ENCODE data around the gene CARD9.

CARD9 gene

GRCh38 chr9:136370687-136371532, 2.6 kb downstream of the CARD9 start:
- no peak overlapping the region for H2BK120ac ChIP-seq (ENCODE audit: low read depth, low read length)
- no peak overlapping the region for H2AFZ ChIP-seq (ENCODE audit: low read depth, low read length)
- H3K4me1 ChIP-seq (ENCODE audit: control insufficient read depth, insufficient read depth, low read depth, low read length) = peaks cover 38% of the 10 kb centered on the region
- no peak overlapping the region for H3K14ac ChIP-seq (ENCODE audit: low read length in 2 of 2)
- H3K18ac ChIP-seq (ENCODE audit: low read depth in 1 of 2, low read length in 2 of 2) = no peak overlapping the region
- H3K4me2 ChIP-seq (ENCODE audit: low read length, poor library complexity, severe bottlenecking) = no peak overlapping the region
- no peaks in the 10 kb centered on the region for H3K79me1 ChIP-seq (replicated peaks; ENCODE audit: low read length, poor library complexity, severe bottlenecking)
- H3K9ac ChIP-seq (ENCODE audit: low read length) = no peak overlapping the region
- no peak for DNase-seq
- H3K9me3 ChIP-seq (ENCODE audit: control insufficient read depth, low read length) = no peaks in the 10 kb centered on the region
- no peaks in the 10 kb centered on the region for H3K27me3 ChIP-seq (ENCODE audit: control insufficient read depth in 1 of 2, insufficient read depth in 1 of 2, low read length in 2 of 2)
- no peak overlapping the region for H3K23ac ChIP-seq (ENCODE audit: low read length in 2 of 2)
- H3K4me3 ChIP-seq (ENCODE audit: insufficient read depth in 1 of 2, low read depth in 1 of 2, low read length in 2 of 2) = no peak overlapping the region
- H2BK12ac ChIP-seq (ENCODE audit: low read length in 2 of 2) = no peak overlapping the region
- no peak overlapping the region for H4K8ac ChIP-seq (ENCODE audit: low read length)
- no peak overlapping the region for H3K27ac ChIP-seq (ENCODE audit: low read length, poor library complexity, severe bottlenecking)
- H4K91ac ChIP-seq (ENCODE audit: low read length) = peak overlapping the region; percentile 34
- no peak overlapping the region for H2BK15ac ChIP-seq (ENCODE audit: low read depth, poor library complexity, severe bottlenecking)
- no peak overlapping the region for H2AK5ac ChIP-seq (ENCODE audit: low read length, severe bottlenecking)
- no peak overlapping the region for H2BK5ac ChIP-seq (ENCODE audit: low read depth, low read length, poor library complexity, severe bottlenecking)
- 96% methylated on average over 54 of the region's 54 CpGs for whole genome bisulfite sequencing
- H3K4ac ChIP-seq (ENCODE audit: low read depth in 1 of 2, low read length in 2 of 2) = no peak overlapping the region
- peaks cover 12 to 38% of the 10 kb centered on the region in 2 experiments for H3K36me3 ChIP-seq (ENCODE audit: control insufficient read depth in 1 of 2, insufficient read depth in 2 of 2, low read depth in 1 of 2, low read length in 2 of 2)

- H3K14ac ChIP-seq (ENCODE audit: low read length in 2 of 2) = no peak overlapping the region
- no peak overlapping the region for H2BK15ac ChIP-seq (ENCODE audit: low read depth, poor library complexity, severe bottlenecking)
- no peak overlapping the region for H4K91ac ChIP-seq (ENCODE audit: low read length)
Measured at GRCh38 chr9:136370037-136370436, 3.4 kb downstream of the CARD9 start.

DNA sequence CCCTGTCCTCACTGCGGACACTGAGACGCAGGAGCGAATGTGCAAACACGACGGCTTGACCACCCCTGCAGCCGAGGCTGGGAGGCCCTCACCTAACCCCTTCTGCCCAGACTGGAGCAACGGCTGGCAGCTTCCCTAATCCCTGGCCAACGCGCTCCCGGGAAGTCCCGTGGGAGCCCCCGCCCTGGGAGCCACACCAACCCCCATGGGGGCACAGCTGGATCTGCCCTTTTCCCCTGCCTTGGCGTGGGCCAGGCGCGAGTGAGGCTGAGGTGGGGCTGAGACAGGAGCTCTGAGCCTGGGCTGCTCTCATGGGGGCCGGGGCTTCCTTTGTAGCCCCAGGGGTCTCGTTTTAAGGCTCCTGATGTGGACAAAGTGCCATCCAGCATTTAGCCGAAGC, 5.3 kb downstream of the CARD9 start:
- no peak overlapping the region for H3K18ac ChIP-seq (ENCODE audit: low read depth in 1 of 2, low read length in 2 of 2)
- H3K9ac ChIP-seq (ENCODE audit: low read length) = no peak overlapping the region
- H3K27ac ChIP-seq (ENCODE audit: low read length, poor library complexity, severe bottlenecking) = no peak overlapping the region
- no peak overlapping the region for H4K91ac ChIP-seq (ENCODE audit: low read length)
- H3K27me3 ChIP-seq (ENCODE audit: control insufficient read depth in 1 of 2, insufficient read depth in 1 of 2, low read length in 2 of 2) = no peaks in the 10 kb centered on the region
- no peak overlapping the region for H2BK12ac ChIP-seq (ENCODE audit: low read length in 2 of 2)
- H4K8ac ChIP-seq (ENCODE audit: low read length) = no peak overlapping the region
- H3K4me1 ChIP-seq (ENCODE audit: control insufficient read depth, insufficient read depth, low read depth, low read length) = peaks cover 46% of the 10 kb centered on the region
- no peak overlapping the region for H2AK5ac ChIP-seq (ENCODE audit: low read length, severe bottlenecking)
- peak overlapping the region in 1 of 2 experiments; percentile 18 for H3K14ac ChIP-seq (ENCODE audit: low read length in 2 of 2)
- no peak overlapping the region for H3K4me3 ChIP-seq (ENCODE audit: insufficient read depth in 1 of 2, low read depth in 1 of 2, low read length in 2 of 2)
- peaks cover 0 to 35% of the 10 kb centered on the region in 2 experiments for H3K36me3 ChIP-seq (ENCODE audit: control insufficient read depth in 1 of 2, insufficient read depth in 2 of 2, low read depth in 1 of 2, low read length in 2 of 2)
- no peak overlapping the region for H3K4ac ChIP-seq (ENCODE audit: low read depth in 1 of 2, low read length in 2 of 2)
- H2AFZ ChIP-seq (ENCODE audit: low read depth, low read length) = no peak overlapping the region
- DNase-seq = no peak
- peaks cover 7% of the 10 kb centered on the region for H3K79me1 ChIP-seq (replicated peaks; ENCODE audit: low read length, poor library complexity, severe bottlenecking)
- 90% methylated on average over 18 of the region's 18 CpGs for WGBS
- H3K23ac ChIP-seq (ENCODE audit: low read length in 2 of 2) = no peak overlapping the region
- no peaks in the 10 kb centered on the region for H3K9me3 ChIP-seq (ENCODE audit: control insufficient read depth, low read length)
- H2BK15ac ChIP-seq (ENCODE audit: low read depth, poor library complexity, severe bottlenecking) = no peak overlapping the region
- H2BK120ac ChIP-seq (ENCODE audit: low read depth, low read length) = no peak overlapping the region
- no peak overlapping the region for H2BK5ac ChIP-seq (ENCODE audit: low read depth, low read length, poor library complexity, severe bottlenecking)
- no peak overlapping the region for H3K4me2 ChIP-seq (ENCODE audit: low read length, poor library complexity, severe bottlenecking)

More at GRCh38 chr9:136370037-136370436, 3.4 kb downstream of the CARD9 start:
- Histone ChIP-seq H3K36me3 (ENCODE audit: control insufficient read depth in 1 of 2, insufficient read depth in 2 of 2, low read depth in 1 of 2, low read length in 2 of 2) (peaks cover 3 to 36% of the 10 kb centered on the region in 2 experiments), H3K79me1 (replicated peaks; ENCODE audit: low read length, poor library complexity, severe bottlenecking) (peaks cover 2% of the 10 kb centered on the region), H2BK12ac (ENCODE audit: low read length in 2 of 2) (no peak overlapping the region), H3K18ac (ENCODE audit: low read depth in 1 of 2, low read length in 2 of 2) (no peak overlapping the region), H3K27ac (ENCODE audit: low read length, poor library complexity, severe bottlenecking) (no peak overlapping the region), H3K9ac (ENCODE audit: low read length) (no peak overlapping the region), H3K4me1 (ENCODE audit: control insufficient read depth, insufficient read depth, low read depth, low read length) (peaks cover 43% of the 10 kb centered on the region), H2AFZ (ENCODE audit: low read depth, low read length) (no peak overlapping the region), H3K4me2 (ENCODE audit: low read length, poor library complexity, severe bottlenecking) (no peak overlapping the region), H3K4ac (ENCODE audit: low read depth in 1 of 2, low read length in 2 of 2) (no peak overlapping the region), H3K9me3 (ENCODE audit: control insufficient read depth, low read length) (no peaks in the 10 kb centered on the region), H4K8ac (ENCODE audit: low read length) (no peak overlapping the region), H2BK120ac (ENCODE audit: low read depth, low read length) (no peak overlapping the region), H2AK5ac (ENCODE audit: low read length, severe bottlenecking) (no peak overlapping the region), H3K23ac (ENCODE audit: low read length in 2 of 2) (no peak overlapping the region), H2BK5ac (ENCODE audit: low read depth, low read length, poor library complexity, severe bottlenecking) (no peak overlapping the region), H3K27me3 (ENCODE audit: control insufficient read depth in 1 of 2, insufficient read depth in 1 of 2, low read length in 2 of 2) (no peaks in the 10 kb centered on the region), H3K4me3 (ENCODE audit: insufficient read depth in 1 of 2, low read depth in 1 of 2, low read length in 2 of 2) (no peak overlapping the region)
- 100% methylated on average over 19 of the region's 19 CpGs for WGBS
- no peak for DNase-seq

GRCh38 chr9:136367296-136368145, 5.9 kb downstream of the CARD9 start:
- H3K14ac ChIP-seq (ENCODE audit: low read length in 2 of 2) = no peak overlapping the region
- H3K36me3 ChIP-seq (ENCODE audit: control insufficient read depth in 1 of 2, insufficient read depth in 2 of 2, low read depth in 1 of 2, low read length in 2 of 2) = peaks cover 0 to 36% of the 10 kb centered on the region in 2 experiments
- peak overlapping the region in 1 of 2 experiments; percentile 36 for H3K4ac ChIP-seq (ENCODE audit: low read depth in 1 of 2, low read length in 2 of 2)
- H3K4me3 ChIP-seq (ENCODE audit: insufficient read depth in 1 of 2, low read depth in 1 of 2, low read length in 2 of 2) = no peak overlapping the region
- DNase-seq = no peak
- peaks cover 7% of the 10 kb centered on the region for H3K79me1 ChIP-seq (replicated peaks; ENCODE audit: low read length, poor library complexity, severe bottlenecking)
- H3K27ac ChIP-seq (ENCODE audit: low read length, poor library complexity, severe bottlenecking) = no peak overlapping the region
- H4K91ac ChIP-seq (ENCODE audit: low read length) = no peak overlapping the region
- H4K8ac ChIP-seq (ENCODE audit: low read length) = no peak overlapping the region
- no peak overlapping the region for H2BK120ac ChIP-seq (ENCODE audit: low read depth, low read length)
- 93% methylated on average over 45 of the region's 45 CpGs for WGBS
- no peak overlapping the region for H3K4me2 ChIP-seq (ENCODE audit: low read length, poor library complexity, severe bottlenecking)
- no peak overlapping the region for H2AK5ac ChIP-seq (ENCODE audit: low read length, severe bottlenecking)
- no peak overlapping the region for H3K23ac ChIP-seq (ENCODE audit: low read length in 2 of 2)
- H3K9me3 ChIP-seq (ENCODE audit: control insufficient read depth, low read length) = no peaks in the 10 kb centered on the region
- H3K9ac ChIP-seq (ENCODE audit: low read length) = no peak overlapping the region
- H2AFZ ChIP-seq (ENCODE audit: low read depth, low read length) = no peak overlapping the region
- H2BK5ac ChIP-seq (ENCODE audit: low read depth, low read length, poor library complexity, severe bottlenecking) = no peak overlapping the region
- H2BK12ac ChIP-seq (ENCODE audit: low read length in 2 of 2) = no peak overlapping the region
- no peak overlapping the region for H2BK15ac ChIP-seq (ENCODE audit: low read depth, poor library complexity, severe bottlenecking)
- H3K4me1 ChIP-seq (ENCODE audit: control insufficient read depth, insufficient read depth, low read depth, low read length) = peaks cover 43% of the 10 kb centered on the region
- no peak overlapping the region for H3K18ac ChIP-seq (ENCODE audit: low read depth in 1 of 2, low read length in 2 of 2)
- H3K27me3 ChIP-seq (ENCODE audit: control insufficient read depth in 1 of 2, insufficient read depth in 1 of 2, low read length in 2 of 2) = no peaks in the 10 kb centered on the region
